Keratinocyte (primary cell): Measurements from ENCODE around the gene DDX39B. TPM values are rescaled to one million over a fixed set of nuclear protein-coding genes. Genes with fewer than 3 reads are reported as not detected.
A peak's percentile ranks its signal among the peaks of the same experiment; 100 is the strongest.
"Not testable (repeated sequence)": the region's sequence is repeated elsewhere in the genome, so short reads cannot be mapped to it uniquely, and the experiment has no call there.

Experiments used
- DNase-seq: peaks from one replicate; pipeline ENCODE4 v3.0.0-alpha.2; 2011; ENCODE audit warnings: low read depth, missing footprints, low spot score
- FAIRE-seq: peaks from 2 replicates; lab custom pipeline; 2011; peaks lifted over from hg19 to GRCh38; lab: Jason Lieb, UNC
- H2AFZ ChIP-seq: 2 replicates; pipeline ENCODE4 v1.6.0; 2012; ENCODE audit warnings: low read length, control low read depth, inconsistent platforms; ENCODE audit not compliant: control insufficient read depth
- H3K27ac ChIP-seq: 2 replicates; pipeline ENCODE4 v1.5.1; 2011; ENCODE audit warnings: low read length; ENCODE audit not compliant: control insufficient read depth, insufficient read depth
- H3K27me3 ChIP-seq: 3 replicates; pipeline ENCODE4 v1.6.0; 2011; ENCODE audit warnings: low read length; ENCODE audit not compliant: control insufficient read depth, insufficient read depth; ENCODE audit errors: extremely low read depth
- H3K36me3 ChIP-seq, 2 experiments: 2 replicates in 1 of 2; 3 replicates in 1 of 2; pipeline ENCODE4 v1.5.1; 2011; ENCODE audit warnings: low read length in 2 of 2, mild to moderate bottlenecking in 1 of 2; ENCODE audit not compliant: control insufficient read depth in 2 of 2, insufficient read depth in 2 of 2; ENCODE audit errors: extremely low read depth in 1 of 2
- H3K4me1 ChIP-seq: 3 replicates; pipeline ENCODE4 v1.5.1; 2011; ENCODE audit warnings: low read length; ENCODE audit not compliant: control insufficient read depth, insufficient read depth; ENCODE audit errors: extremely low read depth
- H3K4me2 ChIP-seq: 3 replicates; pipeline ENCODE4 v1.6.0; 2011; ENCODE audit warnings: low read depth, low read length; ENCODE audit not compliant: control insufficient read depth, insufficient read depth; ENCODE audit errors: extremely low read depth
- H3K4me3 ChIP-seq, 3 experiments: fragments of 200-600 bp in 1 of 3; sonication (generic) in 1 of 3; 2 replicates in 2 of 3; 3 replicates in 1 of 3; pipeline ENCODE4 v1.5.1; 2011 to 2016; ENCODE audit warnings: low read length in 3 of 3, mild to moderate bottlenecking in 3 of 3, control low read depth in 2 of 3, inconsistent platforms in 1 of 3, low read depth in 1 of 3, mixed read lengths in 1 of 3, mixed run types in 1 of 3, moderate library complexity in 1 of 3; ENCODE audit not compliant: control insufficient read depth in 2 of 3, insufficient read depth in 2 of 3; ENCODE audit errors: extremely low read depth in 1 of 3
- H3K79me2 ChIP-seq: 2 replicates; pipeline ENCODE4 v1.6.0; 2012; ENCODE audit warnings: low read length; ENCODE audit not compliant: control insufficient read depth, insufficient read depth
- H3K9ac ChIP-seq: 3 replicates; pipeline ENCODE4 v1.6.0; 2011; ENCODE audit warnings: low read length; ENCODE audit not compliant: control insufficient read depth, insufficient read depth; ENCODE audit errors: extremely low read depth
- H3K9me1 ChIP-seq: 3 replicates; pipeline ENCODE4 v1.6.0; 2011; ENCODE audit warnings: low read length; ENCODE audit not compliant: control insufficient read depth, insufficient read depth; ENCODE audit errors: extremely low read depth
- H3K9me3 ChIP-seq: 2 replicates; pipeline ENCODE4 v1.5.1; 2012; ENCODE audit warnings: low read depth, low read length; ENCODE audit not compliant: control insufficient read depth
- H4K20me1 ChIP-seq: 3 replicates; pipeline ENCODE4 v1.6.0; 2011; ENCODE audit warnings: low read length; ENCODE audit not compliant: control insufficient read depth, insufficient read depth; ENCODE audit errors: extremely low read depth
- EZH2 ChIP-seq: IDR thresholded peaks from one replicate; pipeline ENCODE4 v1.6.1; 2012; ENCODE audit warnings: inconsistent platforms, mild to moderate bottlenecking, low read length, moderate library complexity
- dilution Hi-C: fragments of 300-500 bp; cut with MboI; formaldehyde crosslinking; loops from one replicate; pipeline ENCODE4 v1.7.0; 2020; ENCODE audit warnings: low sequenced_read_pairs; ENCODE audit not compliant: extremely low pct_ligation_motif_present
- polyA minus RNA-seq, 3 experiments: library from RNA; depleted of rRNA, polyadenylated mRNA; stranded (reverse); fragments of >200 nt; gene quantifications; 1 replicate in 1 of 3; 2 replicates in 1 of 3; 3 replicates in 1 of 3; pipeline ENCODE4 v1.2.3, GENCODE V29; 2011
- polyA plus RNA-seq, 5 experiments: library from polyadenylated mRNA; depleted of rRNA in 3 of 5; stranded (reverse) in 3 of 5; stranded (forward) in 1 of 5; unstranded in 1 of 5; fragments of >200 nt; gene quantifications; 1 replicate in 1 of 5; 2 replicates in 3 of 5; 3 replicates in 1 of 5; pipeline versions ENCODE4 v1.2.1 to v1.2.3, GENCODE V29; 2011 to 2012; ENCODE audit warnings: missing spikeins in 2 of 5, low read depth in 1 of 5, low replicate concordance in 1 of 5
- TF ChIP-seq, protein P1 (sequence below), 3 experiments: IDR thresholded peaks in 1 of 3; conservative IDR thresholded peaks in 1 of 3; optimal IDR thresholded peaks in 1 of 3; 2 replicates in 2 of 3; 3 replicates in 1 of 3; pipeline versions ENCODE3 to v1.5.1; 2011; ENCODE audit warnings: low read length in 3 of 3, mild to moderate bottlenecking in 3 of 3, moderate library complexity in 2 of 3, control low read depth in 1 of 3, inconsistent platforms in 1 of 3; ENCODE audit not compliant: insufficient read depth in 2 of 3; ENCODE audit errors: extremely low read depth in 1 of 3

Gene DDX39B
- polyA plus RNA-seq = 270 to 540 TPM (median 314 TPM) in 3 replicates
- 131 TPM for polyA plus RNA-seq (2011; ENCODE audit: low read depth)
- polyA plus RNA-seq (2011; cell fraction: cytosol; rRNA removed) = 156 and 228 TPM in 2 replicates
- polyA plus RNA-seq (2011; cell fraction: nucleus; rRNA removed) = 643 and 658 TPM in 2 replicates
- polyA plus RNA-seq (2012; ENCODE audit: low replicate concordance) = 172 and 266 TPM in 2 replicates
- 432 to 600 TPM (median 568 TPM) in 3 replicates for polyA minus RNA-seq
- 229 TPM for polyA minus RNA-seq (2011; cell fraction: cytosol; rRNA and poly(A)+ RNA removed)
- 190 and 275 TPM in 2 replicates for polyA minus RNA-seq (2011; cell fraction: nucleus; rRNA and poly(A)+ RNA removed)

GRCh38 chr6:31541658-31542521 is at the start of gene DDX39B:
Gene DDX39B (minus strand): TSS chr6:31542003. CDS start chr6:31540532, 1,471 bp downstream.
- no peaks in the 10 kb centered on the region for H3K9me3 ChIP-seq
- dilution Hi-C loops = no loop called here
- peaks cover 29% of the 10 kb centered on the region for H4K20me1 ChIP-seq
- H3K4me2 ChIP-seq = peak within 1 kb of the TSS; percentile 98
- peaks cover 31% of the 10 kb centered on the region for H3K4me1 ChIP-seq
- peaks cover 50% of the 10 kb centered on the region for H3K79me2 ChIP-seq
- FAIRE-seq (no peak), DNase-seq (peak; percentile 86)
- no peaks in the 10 kb centered on the region for H3K9me1 ChIP-seq
- H3K36me3 ChIP-seq = peaks cover 9 to 27% of the 10 kb centered on the region in 2 experiments
- H2AFZ ChIP-seq = peak within 1 kb of the TSS; percentile 91
- TF ChIP-seq, protein P1, sequence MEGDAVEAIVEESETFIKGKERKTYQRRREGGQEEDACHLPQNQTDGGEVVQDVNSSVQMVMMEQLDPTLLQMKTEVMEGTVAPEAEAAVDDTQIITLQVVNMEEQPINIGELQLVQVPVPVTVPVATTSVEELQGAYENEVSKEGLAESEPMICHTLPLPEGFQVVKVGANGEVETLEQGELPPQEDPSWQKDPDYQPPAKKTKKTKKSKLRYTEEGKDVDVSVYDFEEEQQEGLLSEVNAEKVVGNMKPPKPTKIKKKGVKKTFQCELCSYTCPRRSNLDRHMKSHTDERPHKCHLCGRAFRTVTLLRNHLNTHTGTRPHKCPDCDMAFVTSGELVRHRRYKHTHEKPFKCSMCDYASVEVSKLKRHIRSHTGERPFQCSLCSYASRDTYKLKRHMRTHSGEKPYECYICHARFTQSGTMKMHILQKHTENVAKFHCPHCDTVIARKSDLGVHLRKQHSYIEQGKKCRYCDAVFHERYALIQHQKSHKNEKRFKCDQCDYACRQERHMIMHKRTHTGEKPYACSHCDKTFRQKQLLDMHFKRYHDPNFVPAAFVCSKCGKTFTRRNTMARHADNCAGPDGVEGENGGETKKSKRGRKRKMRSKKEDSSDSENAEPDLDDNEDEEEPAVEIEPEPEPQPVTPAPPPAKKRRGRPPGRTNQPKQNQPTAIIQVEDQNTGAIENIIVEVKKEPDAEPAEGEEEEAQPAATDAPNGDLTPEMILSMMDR (optimal IDR thresholded peaks at IDR 0.05 in 1 of 3, IDR thresholded peaks at IDR 0.05 in 1 of 3, conservative IDR thresholded peaks at IDR 0.05 in 1 of 3; ENCODE audit: extremely low read depth in 1 of 3, insufficient read depth in 2 of 3, low read length in 3 of 3) = no peak
- no peak for TF ChIP-seq EZH2
- peak within 1 kb of the TSS; percentile 75 to 97 (median 96) for H3K4me3 ChIP-seq
- H3K9ac ChIP-seq = peak within 1 kb of the TSS; percentile 96
- H3K27ac ChIP-seq = peak within 1 kb of the TSS; percentile 98
- H3K27me3 ChIP-seq = no peaks in the 10 kb centered on the region

DNA sequence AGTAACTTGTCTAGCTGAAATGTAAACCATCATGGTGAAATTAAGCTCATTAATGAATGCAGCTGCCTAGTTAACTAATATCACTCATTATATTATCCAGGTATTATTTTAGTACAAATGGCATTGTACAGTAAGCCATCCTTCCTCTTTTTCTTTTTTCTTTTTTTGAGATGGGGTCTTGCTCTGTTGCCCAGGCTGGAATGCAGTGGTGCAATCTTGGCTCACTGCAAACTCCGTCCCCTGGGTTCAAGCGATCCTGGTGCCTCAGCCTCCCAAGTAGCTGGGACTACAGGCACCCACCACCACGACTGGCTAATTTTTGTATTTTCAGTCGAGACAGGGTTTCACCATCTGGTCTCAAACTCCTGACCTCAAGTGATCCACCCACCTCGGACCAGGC is 48.9 kb upstream of the DDX39B start:
- dilution Hi-C loops, H3K9me1 ChIP-seq, H3K4me2 ChIP-seq, H3K4me1 ChIP-seq, H3K36me3 ChIP-seq, H3K4me3 ChIP-seq, H4K20me1 ChIP-seq, H2AFZ ChIP-seq, H3K27me3 ChIP-seq, DNase-seq, H3K9me3 ChIP-seq, FAIRE-seq, H3K79me2 ChIP-seq, H3K9ac ChIP-seq, H3K27ac ChIP-seq: not testable (repeated sequence)
